Trophoblast cell (in vitro differentiated cells and primary cell): Measurements from ENCODE around the gene ADIPOR2.

Source experiments
- DNase-seq, 2 donors: peaks; one replicate each; pipeline ENCODE4 v3.0.0-alpha.2; 2016
- H2AFZ ChIP-seq: 2 replicates; pipeline ENCODE4 v1.6.1; 2013; ENCODE audit warnings: low read length, moderate library complexity, mild to moderate bottlenecking; ENCODE audit not compliant: insufficient read depth, poor library complexity
- H2AK5ac ChIP-seq: 2 replicates; pipeline ENCODE4 v1.6.1; 2013; ENCODE audit warnings: mild to moderate bottlenecking, low read length
- H2BK120ac ChIP-seq: 2 replicates; pipeline ENCODE4 v1.6.1; 2013; ENCODE audit warnings: low read length, mild to moderate bottlenecking, moderate library complexity; ENCODE audit not compliant: insufficient read depth, poor library complexity
- H2BK12ac ChIP-seq: 2 replicates; pipeline ENCODE4 v1.6.1; 2013; ENCODE audit warnings: mild to moderate bottlenecking, low read length, moderate library complexity
- H2BK5ac ChIP-seq: 2 replicates; pipeline ENCODE4 v1.6.1; 2013; ENCODE audit warnings: low read length, low read depth, moderate library complexity, mild to moderate bottlenecking; ENCODE audit not compliant: poor library complexity
- H3K14ac ChIP-seq: 2 replicates; pipeline ENCODE4 v1.6.1; 2013; ENCODE audit warnings: mild to moderate bottlenecking, low read length
- H3K18ac ChIP-seq: 2 replicates; pipeline ENCODE4 v1.6.1; 2013; ENCODE audit warnings: mild to moderate bottlenecking, low read length
- H3K23ac ChIP-seq: 2 replicates; pipeline ENCODE4 v1.6.1; 2013; ENCODE audit warnings: low read length
- H3K27ac ChIP-seq: 2 replicates; pipeline ENCODE4 v1.5.1; 2013; ENCODE audit warnings: low read depth, mild to moderate bottlenecking, inconsistent platforms, low read length, moderate library complexity
- H3K27me3 ChIP-seq: 2 replicates; pipeline ENCODE4 v1.6.1; 2013; ENCODE audit warnings: inconsistent platforms, mild to moderate bottlenecking, low read length, moderate library complexity; ENCODE audit not compliant: insufficient read depth
- H3K36me3 ChIP-seq, 2 experiments: 1 replicate in 1 of 2; 2 replicates in 1 of 2; pipeline ENCODE4 v1.6.1; 2013; ENCODE audit warnings: low read length in 2 of 2, mild to moderate bottlenecking in 2 of 2, moderate library complexity in 1 of 2; ENCODE audit not compliant: insufficient read depth in 2 of 2, control insufficient read depth in 1 of 2
- H3K4ac ChIP-seq: 2 replicates; pipeline ENCODE4 v1.6.1; 2013; ENCODE audit warnings: low read depth, mild to moderate bottlenecking, low read length, moderate library complexity
- H3K4me1 ChIP-seq, 2 experiments: 1 replicate in 1 of 2; 2 replicates in 1 of 2; pipeline ENCODE4 v1.6.1; 2013; ENCODE audit warnings: low read length in 2 of 2, mild to moderate bottlenecking in 2 of 2, moderate library complexity in 1 of 2; ENCODE audit not compliant: insufficient read depth in 2 of 2, control insufficient read depth in 1 of 2
- H3K4me2 ChIP-seq: 2 replicates; pipeline ENCODE4 v1.6.1; 2013; ENCODE audit warnings: inconsistent platforms, mild to moderate bottlenecking, low read length, moderate library complexity
- H3K4me3 ChIP-seq: 2 replicates; pipeline ENCODE4 v1.5.1; 2013; ENCODE audit warnings: mild to moderate bottlenecking, low read depth, low read length, inconsistent platforms
- H3K79me1 ChIP-seq: one replicate; pipeline ENCODE4 v1.6.1; 2013; ENCODE audit warnings: low read length
- H3K79me2 ChIP-seq: 2 replicates; pipeline ENCODE4 v1.6.1; 2013; ENCODE audit warnings: low read length, mild to moderate bottlenecking; ENCODE audit not compliant: control insufficient read depth, insufficient read depth, poor library complexity
- H3K9ac ChIP-seq: 2 replicates; pipeline ENCODE4 v1.6.1; 2013; ENCODE audit warnings: mild to moderate bottlenecking, low read length
- H3K9me3 ChIP-seq: 2 replicates; pipeline ENCODE4 v1.6.1; 2013; ENCODE audit warnings: low read depth, mild to moderate bottlenecking, control low read depth, inconsistent platforms, low read length; ENCODE audit not compliant: insufficient read depth
- H4K12ac ChIP-seq: 2 replicates; pipeline ENCODE4 v1.6.1; 2013; ENCODE audit warnings: low read depth, mild to moderate bottlenecking, low read length, moderate library complexity
- H4K8ac ChIP-seq: 2 replicates; pipeline ENCODE4 v1.6.1; 2013; ENCODE audit warnings: low read depth, mild to moderate bottlenecking, low read length, moderate library complexity
- H4K91ac ChIP-seq: one replicate; pipeline ENCODE4 v1.6.1; 2013; ENCODE audit warnings: low read depth, mild to moderate bottlenecking, low read length, moderate library complexity
- WGBS: extraction: QIAGEN DNeasy Blood & Tissue Kit; methylation state at CpG from one replicate; pipeline ENCODE4 v1.1.7; 2013; ENCODE audit warnings: missing lambda C conversion rate; ENCODE audit not compliant: insufficient read length, insufficient coverage; ENCODE audit errors: extremely low coverage; 5-methylcytosine and 5-hydroxymethylcytosine counted together

ADIPOR2 gene

GRCh38 chr12:1814266-1814665 is 123.4 kb downstream of the ADIPOR2 start:
- Histone ChIP-seq H3K14ac (no peak overlapping the region), H3K4me1 (peaks cover 0 to 5% of the 10 kb centered on the region in 2 experiments), H3K9me3 (peaks cover 11% of the 10 kb centered on the region), H3K79me1 (no peaks in the 10 kb centered on the region), H4K91ac (no peak overlapping the region), H3K4ac (no peak overlapping the region), H3K23ac (no peak overlapping the region), H3K4me3 (no peak overlapping the region), H2AFZ (no peak overlapping the region), H3K36me3 (no peaks in the 10 kb centered on the region), H3K4me2 (no peak overlapping the region), H4K12ac (no peak overlapping the region), H3K27ac (no peak overlapping the region), H2BK120ac (no peak overlapping the region), H3K18ac (no peak overlapping the region), H3K27me3 (peaks cover 3% of the 10 kb centered on the region), H4K8ac (no peak overlapping the region), H3K9ac (no peak overlapping the region), H2AK5ac (no peak overlapping the region), H2BK5ac (no peak overlapping the region), H3K79me2 (no peaks in the 10 kb centered on the region), H2BK12ac (no peak overlapping the region)
- no CpG with 5 or more reads among the region's 8 CpGs for WGBS
- DNase-seq, result peak in 1 of 2 donors; percentile 15

GRCh38 chr12:1815108-1815507 is 124.2 kb downstream of the ADIPOR2 start:
- H4K8ac ChIP-seq, result no peak overlapping the region
- peak; percentile 66 to 73 for DNase-seq
- no peak overlapping the region for H3K14ac ChIP-seq
- no peak overlapping the region for H3K23ac ChIP-seq
- no peak overlapping the region for H3K27ac ChIP-seq
- no peak overlapping the region for H2AK5ac ChIP-seq
- H3K79me1 ChIP-seq, result no peaks in the 10 kb centered on the region
- peaks cover 11% of the 10 kb centered on the region for H3K27me3 ChIP-seq
- peaks cover 11% of the 10 kb centered on the region for H3K9me3 ChIP-seq
- H2BK5ac ChIP-seq, result no peak overlapping the region
- H2BK120ac ChIP-seq, result no peak overlapping the region
- no peak overlapping the region for H2AFZ ChIP-seq
- no peak overlapping the region for H3K18ac ChIP-seq
- no CpG with 5 or more reads among the region's 3 CpGs for WGBS
- H3K4me3 ChIP-seq, result no peak overlapping the region
- H4K91ac ChIP-seq, result no peak overlapping the region
- H3K36me3 ChIP-seq, result no peaks in the 10 kb centered on the region
- no peak overlapping the region for H4K12ac ChIP-seq
- H3K9ac ChIP-seq, result no peak overlapping the region
- no peaks in the 10 kb centered on the region for H3K79me2 ChIP-seq
- no peak overlapping the region for H3K4me2 ChIP-seq
- no peak overlapping the region for H3K4ac ChIP-seq
- H3K4me1 ChIP-seq, result peaks cover 0 to 5% of the 10 kb centered on the region in 2 experiments
- H2BK12ac ChIP-seq, result no peak overlapping the region

GRCh38 chr12:1815814-1816729 is 125.2 kb downstream of the ADIPOR2 start:
- Histone ChIP-seq H4K8ac (no peak overlapping the region), H3K79me1 (no peaks in the 10 kb centered on the region), H3K4me1 (peaks cover 0 to 5% of the 10 kb centered on the region in 2 experiments), H3K9me3 (peaks cover 10% of the 10 kb centered on the region), H2BK120ac (no peak overlapping the region), H2AK5ac (no peak overlapping the region), H2AFZ (no peak overlapping the region), H3K79me2 (no peaks in the 10 kb centered on the region), H3K4ac (no peak overlapping the region), H3K18ac (no peak overlapping the region), H3K14ac (no peak overlapping the region), H3K4me2 (no peak overlapping the region), H2BK12ac (no peak overlapping the region), H3K36me3 (no peaks in the 10 kb centered on the region), H4K12ac (no peak overlapping the region), H3K23ac (no peak overlapping the region), H2BK5ac (no peak overlapping the region), H3K4me3 (no peak overlapping the region), H3K9ac (no peak overlapping the region), H4K91ac (no peak overlapping the region), H3K27me3 (peaks cover 21% of the 10 kb centered on the region), H3K27ac (no peak overlapping the region)
- WGBS, result no CpG with 5 or more reads among the region's 21 CpGs
- DNase-seq, result peak; percentile 75 to 76

- Histone ChIP-seq H2BK120ac (no peak overlapping the region), H3K36me3 (no peaks in the 10 kb centered on the region), H2BK12ac (no peak overlapping the region), H3K14ac (no peak overlapping the region), H3K18ac (no peak overlapping the region), H3K23ac (no peak overlapping the region), H3K9ac (no peak overlapping the region), H3K4me2 (no peak overlapping the region), H4K8ac (no peak overlapping the region), H3K9me3 (peaks cover 10% of the 10 kb centered on the region), H2BK5ac (no peak overlapping the region), H3K79me1 (no peaks in the 10 kb centered on the region), H4K91ac (no peak overlapping the region), H2AFZ (no peak overlapping the region), H3K4me1 (peaks cover 0 to 5% of the 10 kb centered on the region in 2 experiments), H3K79me2 (no peaks in the 10 kb centered on the region), H4K12ac (no peak overlapping the region), H3K27ac (no peak overlapping the region), H2AK5ac (no peak overlapping the region), H3K4me3 (peak overlapping the region; percentile 53), H3K4ac (no peak overlapping the region), H3K27me3 (peaks cover 28% of the 10 kb centered on the region)
- WGBS, result no CpG with 5 or more reads among the region's 9 CpGs
- DNase-seq, result no peak
These were observed 126.0 kb downstream of the ADIPOR2 start for GRCh38 chr12:1816730-1817348.
